ENCODE data around the gene SYT2. TPM values are rescaled to one million over a fixed set of nuclear protein-coding genes. Genes with fewer than 3 reads are reported as not detected.

The SYT2 gene
- total RNA-seq, 1 donor from 2014 or later: not detected

DNA sequence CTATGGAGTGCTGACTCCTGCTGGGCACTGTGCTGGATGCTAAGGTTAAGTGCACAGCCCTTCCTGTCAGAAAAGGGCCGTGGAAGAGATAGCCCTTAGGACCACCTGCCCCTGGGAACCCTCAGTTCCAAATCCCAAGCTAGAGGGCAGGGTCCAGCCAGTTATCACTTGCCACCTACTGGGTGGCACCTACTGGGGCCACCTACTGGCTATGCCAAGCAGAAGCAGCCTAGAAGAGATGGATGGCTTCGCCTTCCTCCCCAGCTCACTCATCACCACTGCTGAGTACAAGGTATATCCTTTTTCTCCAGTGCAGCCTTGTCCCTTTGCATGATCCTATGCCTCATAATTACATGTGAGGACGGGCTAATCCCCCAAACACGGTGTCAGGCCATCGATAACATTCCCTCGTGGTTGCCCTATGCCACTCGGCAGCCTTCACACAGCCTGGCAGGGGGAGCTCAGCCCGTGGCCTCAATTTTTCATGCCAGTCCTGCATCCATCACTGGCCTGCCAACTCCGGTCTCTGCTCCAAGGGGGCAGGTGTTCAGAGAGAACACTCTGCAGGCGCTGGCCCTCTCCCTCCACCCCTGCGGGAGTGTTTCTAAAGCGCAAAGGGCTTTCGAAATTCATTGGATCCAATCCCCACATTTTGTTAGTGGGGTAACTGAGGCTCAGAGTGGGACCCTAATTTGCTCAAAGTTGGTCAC, 49.0 kb downstream of the SYT2 start:
- H3K4me3 ChIP-seq: no peak overlapping the region
- ATAC-seq (peak in 1 of 2 donors; percentile 31), DNase-seq (no peak)
- H3K27ac ChIP-seq: no peak overlapping the region
- H3K27me3 ChIP-seq (ENCODE audit: low read depth): peaks cover 61% of the 10 kb centered on the region
- H3K4me1 ChIP-seq: no peaks in the 10 kb centered on the region
- H3K36me3 ChIP-seq: no peaks in the 10 kb centered on the region
- H3K9me3 ChIP-seq: no peaks in the 10 kb centered on the region
- TF ChIP-seq, protein P1, sequence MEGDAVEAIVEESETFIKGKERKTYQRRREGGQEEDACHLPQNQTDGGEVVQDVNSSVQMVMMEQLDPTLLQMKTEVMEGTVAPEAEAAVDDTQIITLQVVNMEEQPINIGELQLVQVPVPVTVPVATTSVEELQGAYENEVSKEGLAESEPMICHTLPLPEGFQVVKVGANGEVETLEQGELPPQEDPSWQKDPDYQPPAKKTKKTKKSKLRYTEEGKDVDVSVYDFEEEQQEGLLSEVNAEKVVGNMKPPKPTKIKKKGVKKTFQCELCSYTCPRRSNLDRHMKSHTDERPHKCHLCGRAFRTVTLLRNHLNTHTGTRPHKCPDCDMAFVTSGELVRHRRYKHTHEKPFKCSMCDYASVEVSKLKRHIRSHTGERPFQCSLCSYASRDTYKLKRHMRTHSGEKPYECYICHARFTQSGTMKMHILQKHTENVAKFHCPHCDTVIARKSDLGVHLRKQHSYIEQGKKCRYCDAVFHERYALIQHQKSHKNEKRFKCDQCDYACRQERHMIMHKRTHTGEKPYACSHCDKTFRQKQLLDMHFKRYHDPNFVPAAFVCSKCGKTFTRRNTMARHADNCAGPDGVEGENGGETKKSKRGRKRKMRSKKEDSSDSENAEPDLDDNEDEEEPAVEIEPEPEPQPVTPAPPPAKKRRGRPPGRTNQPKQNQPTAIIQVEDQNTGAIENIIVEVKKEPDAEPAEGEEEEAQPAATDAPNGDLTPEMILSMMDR (IDR thresholded peaks at IDR 0.05): no peak
- intact Hi-C loops (cut with DNase I): no loop called here

DNA sequence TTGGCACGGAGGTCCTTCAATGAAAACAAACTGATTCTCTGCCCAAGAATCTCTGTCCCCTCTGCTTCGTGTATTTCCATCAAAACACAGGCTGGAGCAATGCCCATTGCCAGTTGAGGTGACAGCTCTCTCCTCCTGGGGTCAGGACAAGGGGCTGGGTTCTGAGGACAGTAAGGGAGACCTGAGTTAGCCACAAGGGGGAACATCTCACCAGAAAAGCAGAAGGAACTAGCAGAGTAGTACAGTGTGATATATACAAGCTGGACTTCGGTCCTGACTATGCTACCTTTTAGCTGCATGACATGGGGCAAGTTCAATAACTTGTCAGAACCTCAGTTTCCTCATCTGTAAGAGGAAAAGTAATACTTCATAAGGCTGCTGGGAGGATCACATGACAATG, 50.3 kb downstream of the SYT2 start:
- Histone ChIP-seq H3K4me3 (no peak overlapping the region), H3K4me1 (no peaks in the 10 kb centered on the region), H3K9me3 (no peaks in the 10 kb centered on the region), H3K27ac (no peak overlapping the region), H3K36me3 (no peaks in the 10 kb centered on the region), H3K27me3 (ENCODE audit: low read depth) (peaks cover 69% of the 10 kb centered on the region)
- intact Hi-C loops (cut with DNase I): no loop called here
- no peak for ATAC-seq
- no peak for DNase-seq
- TF ChIP-seq, protein P1 (IDR thresholded peaks at IDR 0.05): no peak

DNA sequence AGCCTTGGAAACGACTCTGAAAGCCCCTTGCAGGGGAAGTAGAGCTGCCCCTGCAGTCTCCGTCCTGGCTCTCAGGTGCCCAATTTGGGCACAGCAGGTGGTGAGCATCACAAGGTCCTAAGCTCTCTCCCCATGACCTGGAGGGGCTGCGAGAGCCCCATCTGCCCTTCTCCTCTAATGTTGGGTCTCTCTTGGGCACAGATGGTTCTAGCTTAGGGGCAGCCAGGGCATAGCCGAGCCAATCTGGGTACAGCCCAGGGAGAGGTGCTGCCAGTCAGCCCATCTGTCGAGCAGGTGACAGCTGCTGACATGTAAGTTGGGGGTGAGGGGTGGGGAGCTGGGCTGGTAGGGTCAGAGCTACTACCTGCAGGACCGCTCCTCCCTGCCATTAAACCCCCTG, 50.7 kb downstream of the SYT2 start:
- peaks cover 70% of the 10 kb centered on the region for H3K27me3 ChIP-seq (ENCODE audit: low read depth)
- TF ChIP-seq, protein P1 (IDR thresholded peaks at IDR 0.05): no peak
- DNase-seq (no peak), ATAC-seq (no peak)
- no peak overlapping the region for H3K4me3 ChIP-seq
- H3K36me3 ChIP-seq: no peaks in the 10 kb centered on the region
- no peak overlapping the region for H3K27ac ChIP-seq
- H3K4me1 ChIP-seq: no peaks in the 10 kb centered on the region
- intact Hi-C loops (cut with DNase I): no loop called here
- H3K9me3 ChIP-seq: no peaks in the 10 kb centered on the region

GRCh38 chr1:202658769-202659168, 51.5 kb downstream of the SYT2 start:
- no peak overlapping the region for H3K4me3 ChIP-seq
- H3K4me1 ChIP-seq: no peaks in the 10 kb centered on the region
- no peak overlapping the region for H3K27ac ChIP-seq
- intact Hi-C loops (cut with DNase I): no loop called here
- TF ChIP-seq, protein P1 (IDR thresholded peaks at IDR 0.05): no peak
- no peaks in the 10 kb centered on the region for H3K36me3 ChIP-seq
- H3K27me3 ChIP-seq (ENCODE audit: low read depth): peaks cover 71% of the 10 kb centered on the region
- H3K9me3 ChIP-seq: no peaks in the 10 kb centered on the region
- no peak for ATAC-seq
- no peak for DNase-seq

DNA sequence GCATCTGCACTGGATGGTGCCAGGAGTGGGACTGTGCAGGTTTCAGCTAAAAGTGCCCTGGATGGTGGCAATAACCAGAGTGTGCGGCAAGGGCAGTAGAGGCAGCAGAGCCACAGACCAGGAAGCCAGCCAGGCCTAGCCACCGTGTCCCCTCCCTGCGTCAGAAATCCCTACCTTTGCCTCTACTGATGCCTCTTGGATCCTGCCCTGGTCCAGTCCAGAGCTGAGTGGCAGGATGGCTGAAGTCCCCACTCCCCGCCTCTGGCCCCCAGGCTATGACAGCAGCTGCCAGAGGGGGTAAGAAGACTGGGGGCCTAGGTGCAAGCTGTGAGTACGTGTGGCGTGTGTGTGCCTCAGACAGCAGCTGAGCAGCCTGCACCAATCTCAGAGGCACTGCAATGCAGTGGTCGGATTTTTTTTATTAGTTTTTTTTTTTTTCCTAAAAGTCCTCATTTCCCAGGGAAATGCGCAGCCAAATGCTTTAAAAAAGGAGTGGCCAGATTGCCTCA, 51.9 kb downstream of the SYT2 start:
- no peaks in the 10 kb centered on the region for H3K9me3 ChIP-seq
- H3K36me3 ChIP-seq: no peaks in the 10 kb centered on the region
- H3K27me3 ChIP-seq (ENCODE audit: low read depth): peaks cover 72% of the 10 kb centered on the region
- no peak overlapping the region for H3K27ac ChIP-seq
- H3K4me3 ChIP-seq: no peak overlapping the region
- intact Hi-C loops (cut with DNase I): no loop called here
- no peak for ATAC-seq
- no peak for DNase-seq
- TF ChIP-seq, protein P1 (IDR thresholded peaks at IDR 0.05): no peak
- no peaks in the 10 kb centered on the region for H3K4me1 ChIP-seq
